ENCODE data around the gene LYZL1. TPM values are rescaled to one million over a fixed set of nuclear protein-coding genes. Genes with fewer than 3 reads are reported as not detected.
A peak's percentile ranks its signal among the peaks of the same experiment; 100 is the strongest.
"Not testable (repeated sequence)": the region's sequence is repeated elsewhere in the genome, so short reads cannot be mapped to it uniquely, and the experiment has no call there.

The LYZL1 gene
- total RNA-seq = not detected in 2 replicates
- long read RNA-seq = 0 reads

DNA sequence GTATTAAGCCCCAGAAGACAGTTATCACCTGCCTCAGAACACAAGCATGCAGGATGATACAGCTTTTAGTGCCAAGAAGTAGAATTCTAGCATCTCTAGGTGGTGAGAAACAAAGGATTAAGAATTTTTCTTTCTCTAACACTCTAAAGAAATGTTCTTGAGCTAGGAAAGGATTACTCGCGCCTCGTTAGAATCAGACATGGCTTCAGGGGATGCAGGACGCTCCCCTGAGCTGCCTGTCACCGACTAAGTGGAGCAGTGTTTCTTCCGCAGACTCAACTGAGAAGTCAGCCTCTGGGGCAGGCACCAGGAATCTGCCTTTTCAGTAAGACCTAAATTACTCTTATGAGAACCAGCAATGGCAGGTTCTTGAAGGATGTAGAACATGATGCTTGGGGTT lies at the start of gene LYZL1:
LYZL1 (plus strand) TSS at position 165 of the 400 bp plus-strand sequence. CDS start 2,798 bp downstream, outside the sequence.
- not testable (repeated sequence) for H3K4me1 Mint-ChIP-seq (ENCODE audit: low read depth); DNase-seq (ENCODE audit: low spot score, unreplicated experiment); H3K27ac Mint-ChIP-seq; H3K4me3 Mint-ChIP-seq (ENCODE audit: low read depth); H3K36me3 Mint-ChIP-seq (ENCODE audit: insufficient read depth); H3K9me3 Mint-ChIP-seq (ENCODE audit: low read depth); H3K27me3 Mint-ChIP-seq

DNA sequence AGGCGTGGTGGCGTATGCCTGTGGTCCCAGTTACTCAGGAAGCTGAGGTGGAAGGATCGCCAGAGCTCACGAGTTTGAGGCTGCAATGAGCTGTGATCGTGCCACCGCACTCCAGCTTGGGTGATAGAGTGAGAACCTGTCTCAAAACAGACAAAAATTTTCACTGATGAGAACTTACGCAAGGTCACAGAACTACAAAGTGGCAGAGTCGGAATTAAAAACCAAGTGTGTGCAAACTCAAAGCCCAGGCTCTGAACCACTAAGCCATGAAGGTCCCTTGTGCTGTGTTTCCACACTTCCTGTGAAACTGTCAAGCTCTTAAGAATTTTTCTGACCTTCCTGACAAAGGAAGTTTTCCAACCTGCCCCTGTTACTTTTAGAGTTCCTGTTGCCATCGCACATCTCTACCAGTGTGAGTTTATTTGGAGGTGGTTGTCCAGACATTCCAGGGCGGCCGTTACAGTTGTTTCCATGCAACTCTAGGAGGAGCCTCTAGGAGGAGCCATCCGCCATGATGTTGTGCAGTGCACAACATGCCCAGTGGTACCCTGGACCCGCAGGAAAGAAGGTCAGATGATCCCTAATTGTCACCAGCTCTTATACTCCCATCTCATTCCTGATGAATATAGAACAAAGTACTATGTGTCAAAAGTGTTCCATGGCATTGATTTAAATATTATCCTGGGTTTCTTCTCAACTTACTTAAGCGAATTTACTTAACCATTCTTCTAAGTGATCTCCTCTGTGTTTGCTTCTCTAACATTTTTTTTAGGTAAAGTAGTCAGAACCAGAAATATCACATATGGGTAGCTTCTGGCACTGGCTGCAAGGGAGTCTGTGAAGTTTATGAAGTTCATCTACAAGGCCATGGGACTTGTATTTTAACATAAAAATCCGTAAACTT lies 49.0 kb upstream of the LYZL1 start:
- no peak for DNase-seq (ENCODE audit: low spot score, unreplicated experiment)
- H3K4me3 Mint-ChIP-seq (ENCODE audit: low read depth) = no peak overlapping the region
- peaks cover 2% of the 10 kb centered on the region for H3K9me3 Mint-ChIP-seq (ENCODE audit: low read depth)
- TF ChIP-seq, protein P1, sequence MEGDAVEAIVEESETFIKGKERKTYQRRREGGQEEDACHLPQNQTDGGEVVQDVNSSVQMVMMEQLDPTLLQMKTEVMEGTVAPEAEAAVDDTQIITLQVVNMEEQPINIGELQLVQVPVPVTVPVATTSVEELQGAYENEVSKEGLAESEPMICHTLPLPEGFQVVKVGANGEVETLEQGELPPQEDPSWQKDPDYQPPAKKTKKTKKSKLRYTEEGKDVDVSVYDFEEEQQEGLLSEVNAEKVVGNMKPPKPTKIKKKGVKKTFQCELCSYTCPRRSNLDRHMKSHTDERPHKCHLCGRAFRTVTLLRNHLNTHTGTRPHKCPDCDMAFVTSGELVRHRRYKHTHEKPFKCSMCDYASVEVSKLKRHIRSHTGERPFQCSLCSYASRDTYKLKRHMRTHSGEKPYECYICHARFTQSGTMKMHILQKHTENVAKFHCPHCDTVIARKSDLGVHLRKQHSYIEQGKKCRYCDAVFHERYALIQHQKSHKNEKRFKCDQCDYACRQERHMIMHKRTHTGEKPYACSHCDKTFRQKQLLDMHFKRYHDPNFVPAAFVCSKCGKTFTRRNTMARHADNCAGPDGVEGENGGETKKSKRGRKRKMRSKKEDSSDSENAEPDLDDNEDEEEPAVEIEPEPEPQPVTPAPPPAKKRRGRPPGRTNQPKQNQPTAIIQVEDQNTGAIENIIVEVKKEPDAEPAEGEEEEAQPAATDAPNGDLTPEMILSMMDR (IDR thresholded peaks at IDR 0.05; ENCODE audit: unreplicated experiment) = peak; percentile 50
- H3K36me3 Mint-ChIP-seq (ENCODE audit: insufficient read depth) = no peaks in the 10 kb centered on the region
- no peak overlapping the region for H3K27ac Mint-ChIP-seq
- peaks cover 11% of the 10 kb centered on the region for H3K4me1 Mint-ChIP-seq (ENCODE audit: low read depth)
- H3K27me3 Mint-ChIP-seq = no peaks in the 10 kb centered on the region

DNA sequence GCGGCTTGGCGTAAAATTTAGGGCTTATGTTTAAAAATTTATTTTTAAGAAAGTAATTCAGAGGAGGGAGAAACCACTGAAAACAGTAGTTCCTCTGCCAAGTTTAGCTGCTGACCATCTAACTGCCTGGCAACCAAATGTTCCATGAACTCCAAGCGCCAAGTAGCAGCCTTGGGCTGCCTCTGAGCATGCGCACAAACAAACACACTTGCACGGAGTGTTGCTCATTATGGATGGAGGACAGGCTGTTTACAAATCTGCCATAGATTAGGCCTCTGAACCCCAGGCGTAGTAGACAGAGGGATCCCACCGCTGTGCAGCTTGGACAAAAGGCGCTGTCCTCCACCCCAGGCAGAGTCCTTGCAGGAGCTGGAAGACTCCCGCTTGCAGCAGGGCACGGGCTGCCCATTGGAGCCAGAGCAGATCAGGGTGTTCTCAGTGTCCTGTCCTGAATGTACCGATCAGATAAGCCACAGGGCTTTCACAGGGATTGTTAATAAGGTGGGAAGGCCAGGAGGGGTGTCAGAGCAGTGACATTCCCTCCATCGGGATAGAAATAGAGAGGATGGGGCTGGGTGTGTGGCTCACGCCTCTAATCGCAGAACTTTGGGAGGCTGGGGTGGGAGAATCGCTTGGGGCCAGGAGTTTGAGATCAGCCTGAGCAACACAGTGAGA lies 47.7 kb upstream of the LYZL1 start:
- peaks cover 11% of the 10 kb centered on the region for H3K4me1 Mint-ChIP-seq (ENCODE audit: low read depth)
- TF ChIP-seq, protein P1 (IDR thresholded peaks at IDR 0.05; ENCODE audit: unreplicated experiment) = no peak
- H3K4me3 Mint-ChIP-seq (ENCODE audit: low read depth) = no peak overlapping the region
- no peaks in the 10 kb centered on the region for H3K36me3 Mint-ChIP-seq (ENCODE audit: insufficient read depth)
- H3K27me3 Mint-ChIP-seq = no peaks in the 10 kb centered on the region
- no peak overlapping the region for H3K27ac Mint-ChIP-seq
- no peak for DNase-seq (ENCODE audit: low spot score, unreplicated experiment)
- peaks cover 2% of the 10 kb centered on the region for H3K9me3 Mint-ChIP-seq (ENCODE audit: low read depth)

DNA sequence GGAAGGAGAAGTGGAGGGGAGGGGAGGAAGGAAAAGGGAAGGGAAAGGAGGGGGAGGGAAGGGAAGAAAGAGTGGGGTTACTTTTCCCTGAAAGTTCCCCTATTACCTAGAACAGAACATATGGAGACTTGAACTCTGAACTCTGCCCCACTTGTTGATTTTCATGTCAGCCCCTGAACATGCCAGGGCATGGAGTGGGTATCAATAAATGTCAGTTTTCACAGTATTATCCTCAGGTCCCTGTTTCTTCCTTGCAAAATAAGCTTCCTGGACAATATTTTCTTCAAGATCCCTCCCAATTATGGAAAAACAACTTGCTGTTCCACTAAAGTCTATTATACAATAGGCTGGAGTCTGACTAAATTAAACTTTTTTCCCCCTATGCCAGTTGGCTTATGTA lies 46.9 kb upstream of the LYZL1 start:
- Mint-ChIP-seq H3K4me3 (ENCODE audit: low read depth) (no peak overlapping the region), H3K4me1 (ENCODE audit: low read depth) (peaks cover 11% of the 10 kb centered on the region), H3K27ac (no peak overlapping the region), H3K27me3 (no peaks in the 10 kb centered on the region), H3K9me3 (ENCODE audit: low read depth) (peaks cover 2% of the 10 kb centered on the region), H3K36me3 (ENCODE audit: insufficient read depth) (no peaks in the 10 kb centered on the region)
- no peak for DNase-seq (ENCODE audit: low spot score, unreplicated experiment)
- TF ChIP-seq, protein P1 (IDR thresholded peaks at IDR 0.05; ENCODE audit: unreplicated experiment) = no peak

DNA sequence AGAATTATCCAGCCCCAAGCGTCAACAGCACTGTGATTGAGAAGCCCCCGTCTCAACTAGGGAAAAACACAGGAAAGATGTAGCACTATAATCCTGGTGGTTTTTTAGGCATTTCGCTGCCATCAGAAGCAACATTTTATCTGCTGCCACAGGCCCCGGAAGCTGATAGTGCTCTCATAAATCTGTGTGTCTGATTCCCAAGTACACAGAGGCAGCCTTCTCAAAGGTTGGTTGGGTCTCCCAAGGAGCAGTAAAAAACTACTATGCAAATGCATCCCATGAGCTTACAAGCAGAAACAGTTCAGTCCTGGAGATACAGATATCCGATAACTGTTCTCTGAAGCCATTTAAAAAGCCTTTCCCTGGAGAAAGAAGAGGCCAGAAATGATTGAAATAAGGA lies 45.8 kb upstream of the LYZL1 start:
- H3K4me3 Mint-ChIP-seq (ENCODE audit: low read depth) = no peak overlapping the region
- no peak for DNase-seq (ENCODE audit: low spot score, unreplicated experiment)
- no peaks in the 10 kb centered on the region for H3K27me3 Mint-ChIP-seq
- TF ChIP-seq, protein P1 (IDR thresholded peaks at IDR 0.05; ENCODE audit: unreplicated experiment) = no peak
- H3K36me3 Mint-ChIP-seq (ENCODE audit: insufficient read depth) = no peaks in the 10 kb centered on the region
- no peak overlapping the region for H3K27ac Mint-ChIP-seq
- no peaks in the 10 kb centered on the region for H3K9me3 Mint-ChIP-seq (ENCODE audit: low read depth)
- H3K4me1 Mint-ChIP-seq (ENCODE audit: low read depth) = peaks cover 6% of the 10 kb centered on the region

All from progenitor cell of endocrine pancreas (in vitro differentiated cells).